HG02623 (cell line): ENCODE results near the gene HK3.

ENCODE experiments used
- ATAC-seq: cut with Tn5 transposase; IDR thresholded peaks from one replicate; pipeline ENCODE4 v1.9.1; 2021; ENCODE audit warnings: moderate library complexity; ENCODE audit not compliant: unreplicated experiment

HK3 gene, protein sequence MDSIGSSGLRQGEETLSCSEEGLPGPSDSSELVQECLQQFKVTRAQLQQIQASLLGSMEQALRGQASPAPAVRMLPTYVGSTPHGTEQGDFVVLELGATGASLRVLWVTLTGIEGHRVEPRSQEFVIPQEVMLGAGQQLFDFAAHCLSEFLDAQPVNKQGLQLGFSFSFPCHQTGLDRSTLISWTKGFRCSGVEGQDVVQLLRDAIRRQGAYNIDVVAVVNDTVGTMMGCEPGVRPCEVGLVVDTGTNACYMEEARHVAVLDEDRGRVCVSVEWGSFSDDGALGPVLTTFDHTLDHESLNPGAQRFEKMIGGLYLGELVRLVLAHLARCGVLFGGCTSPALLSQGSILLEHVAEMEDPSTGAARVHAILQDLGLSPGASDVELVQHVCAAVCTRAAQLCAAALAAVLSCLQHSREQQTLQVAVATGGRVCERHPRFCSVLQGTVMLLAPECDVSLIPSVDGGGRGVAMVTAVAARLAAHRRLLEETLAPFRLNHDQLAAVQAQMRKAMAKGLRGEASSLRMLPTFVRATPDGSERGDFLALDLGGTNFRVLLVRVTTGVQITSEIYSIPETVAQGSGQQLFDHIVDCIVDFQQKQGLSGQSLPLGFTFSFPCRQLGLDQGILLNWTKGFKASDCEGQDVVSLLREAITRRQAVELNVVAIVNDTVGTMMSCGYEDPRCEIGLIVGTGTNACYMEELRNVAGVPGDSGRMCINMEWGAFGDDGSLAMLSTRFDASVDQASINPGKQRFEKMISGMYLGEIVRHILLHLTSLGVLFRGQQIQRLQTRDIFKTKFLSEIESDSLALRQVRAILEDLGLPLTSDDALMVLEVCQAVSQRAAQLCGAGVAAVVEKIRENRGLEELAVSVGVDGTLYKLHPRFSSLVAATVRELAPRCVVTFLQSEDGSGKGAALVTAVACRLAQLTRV

GRCh38 chr5:176899296-176899891 lies at the start of gene HK3:
HK3 (minus strand) TSS chr5:176899346; CDS start chr5:176896159, 3,187 bp downstream.
- no peak for ATAC-seq

GRCh38 chr5:176948458-176948857 lies 49.3 kb upstream of the HK3 start:
- no peak for ATAC-seq

GRCh38 chr5:176947847-176948246 lies 48.7 kb upstream of the HK3 start:
- ATAC-seq = no peak

DNA sequence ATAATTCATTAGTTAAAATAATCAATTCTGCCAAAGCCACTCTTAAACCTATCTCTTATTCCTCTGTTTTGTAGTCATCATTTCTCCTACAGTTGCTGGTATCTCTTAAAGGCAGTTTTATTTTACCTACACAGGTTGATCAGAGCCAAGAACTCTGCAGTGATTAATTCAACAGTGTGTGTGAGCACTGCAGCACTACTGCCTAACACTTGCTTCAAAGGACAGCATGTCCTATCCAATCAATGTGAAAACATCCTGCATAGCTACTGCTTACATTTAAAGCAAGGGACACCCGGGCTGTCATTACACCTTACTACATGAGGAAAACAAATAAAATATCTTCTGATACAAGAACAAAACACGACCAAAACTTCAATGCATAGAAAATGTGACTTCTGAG lies 45.1 kb upstream of the HK3 start:
- ATAC-seq = no peak

DNA sequence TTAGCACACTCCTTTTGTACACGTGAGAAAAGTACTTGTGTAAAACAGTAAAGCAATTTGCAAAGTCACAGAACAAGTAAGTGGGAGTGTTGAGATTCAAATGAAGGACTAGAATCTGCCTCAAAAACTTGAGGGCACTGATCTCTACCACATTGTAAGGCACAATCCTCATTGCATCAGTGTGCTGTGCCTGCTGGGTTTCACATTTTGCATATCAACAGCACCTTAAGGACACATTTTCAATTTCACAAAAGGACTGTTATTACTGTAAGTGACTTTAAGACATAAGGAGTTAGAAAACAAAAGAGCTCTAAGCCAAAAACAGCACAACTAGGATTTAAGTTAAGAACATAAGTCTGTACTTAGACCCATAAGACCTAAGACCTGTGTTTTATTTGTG lies 44.7 kb upstream of the HK3 start:
- ATAC-seq = no peak

GRCh38 chr5:176941951-176942350 lies 42.8 kb upstream of the HK3 start:
- no peak for ATAC-seq

GRCh38 chr5:176938472-176938871 lies 39.3 kb upstream of the HK3 start:
- no peak for ATAC-seq

GRCh38 chr5:176935017-176935416 lies 35.9 kb upstream of the HK3 start:
- no peak for ATAC-seq

DNA sequence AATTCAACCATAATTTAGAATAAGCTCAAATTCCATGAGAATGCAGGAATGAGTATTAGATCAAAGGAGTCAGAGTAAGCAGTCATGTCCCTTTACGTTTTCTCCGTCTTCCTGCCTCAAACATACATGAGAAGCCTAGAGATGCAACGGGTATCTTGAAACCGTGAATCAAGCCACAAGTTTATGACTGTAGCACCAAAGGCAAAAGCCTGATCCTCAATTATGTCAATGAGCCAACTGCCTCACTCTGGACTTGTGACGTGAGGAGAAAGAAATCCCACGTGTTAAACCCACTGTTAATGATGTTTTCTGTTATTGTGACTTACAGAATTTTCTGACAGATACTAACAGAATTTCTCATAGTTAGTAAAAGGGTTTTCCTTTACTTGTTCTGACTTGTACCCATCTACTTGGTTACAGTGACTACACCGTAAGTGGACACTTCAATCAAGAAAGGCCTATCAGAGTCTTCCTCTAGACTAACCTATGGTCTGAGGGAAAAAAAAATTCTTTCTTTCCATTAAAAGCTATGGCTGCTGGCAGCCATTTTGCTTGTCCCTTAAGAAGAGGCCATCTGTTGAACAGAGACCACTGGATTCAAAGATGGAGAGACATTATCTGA lies 35.3 kb upstream of the HK3 start:
- ATAC-seq = no peak

GRCh38 chr5:176929654-176930053 lies 30.5 kb upstream of the HK3 start:
- no peak for ATAC-seq

DNA sequence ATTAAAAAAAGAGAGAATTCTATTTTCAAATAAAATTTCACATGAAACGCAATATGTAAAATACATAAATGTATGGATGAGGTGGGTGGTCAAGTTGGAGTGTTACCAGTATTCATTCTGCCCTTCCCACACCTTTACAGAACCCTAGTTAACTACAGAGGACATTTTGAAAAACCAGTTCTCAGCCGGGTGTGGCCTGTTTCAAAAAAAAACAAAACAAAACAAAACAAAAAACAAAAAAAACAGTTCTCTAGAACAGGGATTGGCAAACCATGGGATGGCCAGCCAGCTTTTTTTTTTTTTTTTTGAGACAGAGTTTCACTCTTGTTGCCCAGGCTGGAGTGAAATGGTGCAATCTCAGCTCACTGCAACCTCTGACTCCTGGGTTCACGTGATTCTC lies 28.4 kb upstream of the HK3 start:
- no peak for ATAC-seq

DNA sequence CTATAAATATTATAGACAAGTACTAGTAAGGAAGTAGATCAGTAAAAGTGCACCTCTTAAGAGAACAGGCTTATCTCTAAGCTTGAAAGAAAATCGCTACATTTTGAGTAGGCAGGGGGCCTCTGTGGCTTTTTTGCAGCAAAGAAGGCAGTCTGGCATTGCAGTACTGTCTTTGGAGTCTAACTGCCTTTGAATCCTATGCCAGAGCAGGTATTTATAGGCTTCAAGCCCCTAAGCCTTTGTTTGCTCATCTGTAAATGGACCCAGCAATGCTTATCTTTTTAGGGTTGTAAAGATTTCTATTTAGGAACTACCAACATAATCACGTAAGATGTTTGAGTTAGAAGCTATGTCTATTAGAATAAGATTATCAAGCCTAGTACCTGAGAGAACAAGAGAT lies 23.7 kb upstream of the HK3 start:
- no peak for ATAC-seq

- no peak for ATAC-seq
Measured at GRCh38 chr5:176921714-176922113, 22.6 kb upstream of the HK3 start.

- ATAC-seq = no peak
Measured at GRCh38 chr5:176918613-176919012, 19.5 kb upstream of the HK3 start.

DNA sequence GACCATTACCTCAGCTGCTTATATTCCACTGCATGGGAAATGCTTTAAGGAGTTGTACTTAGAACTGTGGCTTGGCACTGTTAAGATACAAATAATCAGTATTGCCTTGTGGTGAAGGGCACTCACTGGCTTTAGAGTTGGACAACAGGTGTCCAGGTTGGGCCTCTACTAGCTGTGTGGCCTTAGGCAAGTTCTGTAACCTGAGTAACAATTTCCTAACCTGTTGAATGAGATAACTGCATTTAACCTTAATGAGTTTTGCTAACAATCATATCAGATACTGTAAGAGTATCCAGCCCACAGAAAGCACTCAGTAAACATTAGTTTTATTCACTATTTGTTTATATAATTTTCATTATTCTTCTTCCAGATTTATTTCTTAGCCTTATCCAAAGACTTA lies 17.2 kb upstream of the HK3 start:
- ATAC-seq = no peak

GRCh38 chr5:176915906-176916305 lies 16.8 kb upstream of the HK3 start:
- no peak for ATAC-seq

GRCh38 chr5:176912115-176912514 lies 13.0 kb upstream of the HK3 start:
- no peak for ATAC-seq

- no peak for ATAC-seq
Measured at GRCh38 chr5:176908675-176909368, 9.7 kb upstream of the HK3 start.

DNA sequence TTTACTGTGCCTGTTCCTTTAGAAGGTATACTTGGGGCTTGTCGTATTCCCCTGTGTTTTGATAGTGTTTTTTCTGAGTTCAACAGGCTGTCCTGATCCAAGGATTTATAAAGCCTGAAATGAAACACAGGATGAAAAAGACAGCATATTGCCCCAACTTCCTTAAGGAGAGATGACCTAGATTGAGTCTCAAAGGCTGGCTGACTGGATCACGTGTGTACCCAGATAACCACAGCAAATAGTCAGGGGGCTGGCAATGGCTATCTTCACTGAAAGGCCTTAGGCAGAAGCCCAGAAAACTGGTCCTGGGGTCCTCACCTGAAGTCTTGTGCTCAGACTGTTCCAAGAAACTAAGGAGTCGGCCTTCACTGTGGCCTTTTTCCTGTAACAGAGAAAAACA lies 7.7 kb upstream of the HK3 start:
- ATAC-seq = no peak

DNA sequence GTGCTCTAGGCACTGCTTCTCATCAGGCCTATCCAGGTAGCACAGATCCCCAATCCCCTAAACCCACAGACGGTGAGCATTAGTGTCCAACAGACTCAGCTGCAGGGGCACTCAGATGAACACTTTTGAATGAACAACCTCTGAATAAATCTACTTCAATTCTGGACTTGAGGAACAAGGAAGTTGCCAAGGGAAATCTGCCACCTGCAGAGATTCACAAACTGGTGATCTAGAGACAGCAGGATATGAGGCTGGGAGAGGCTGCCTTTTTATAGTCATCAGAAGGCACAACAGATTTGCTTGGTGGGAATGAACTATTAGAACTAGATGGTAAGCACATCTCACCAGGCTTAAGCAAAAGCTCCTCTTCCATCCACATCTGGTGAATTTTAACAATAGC lies 7.0 kb upstream of the HK3 start:
- no peak for ATAC-seq

- no peak for ATAC-seq
Measured at GRCh38 chr5:176904276-176904675, 5.1 kb upstream of the HK3 start.
